ENCODE data around the gene MTCL3.

The MTCL3 gene

GRCh38 chr6:127554435-127555006, 35.4 kb upstream of the MTCL3 start:
- peak; percentile 53 for TF ChIP-seq CTCF (IDR thresholded peaks at IDR 0.05; ENCODE audit: control extremely low read depth, extremely low read depth, low read depth, missing control alignments)
- POLR2A ChIA-PET, result no interaction called here
- CTCF ChIA-PET, result interaction anchor here (0.8 to 1.0 kb wide), 2 partner anchors 15 to 86 kb away, joined by 3 read pairs; no protein-coding TSS in a partner anchor
- no peak for DNase-seq (ENCODE audit: extremely low spot score)

- DNase-seq (ENCODE audit: extremely low spot score), result no peak
- CTCF ChIA-PET, result no interaction called here
- POLR2A ChIA-PET, result no interaction called here
- TF ChIP-seq CTCF (IDR thresholded peaks at IDR 0.05; ENCODE audit: control extremely low read depth, extremely low read depth, low read depth, missing control alignments), result no peak
Observed at GRCh38 chr6:127550403-127550802, 31.3 kb upstream of the MTCL3 start.

GRCh38 chr6:127547904-127548649, 28.9 kb upstream of the MTCL3 start:
- ChIA-PET POLR2A (no interaction called here), CTCF (interaction anchor here (1.0 to 3.1 kb wide), 7 partner anchors 9 to 89 kb away, joined by 3 to 8 read pairs (median 5); partner anchors contain the start of gene KIAA0408)
- TF ChIP-seq CTCF (IDR thresholded peaks at IDR 0.05; ENCODE audit: control extremely low read depth, extremely low read depth, low read depth, missing control alignments), result no peak
- DNase-seq (ENCODE audit: extremely low spot score), result no peak

GRCh38 chr6:127547215-127547614, 28.1 kb upstream of the MTCL3 start:
- ChIA-PET POLR2A (no interaction called here), CTCF (interaction anchor here (2.6 to 3.1 kb wide), 2 partner anchors 31 to 88 kb away, joined by 6 to 8 read pairs; partner anchors contain the start of gene KIAA0408)
- DNase-seq (ENCODE audit: extremely low spot score), result no peak
- TF ChIP-seq CTCF (IDR thresholded peaks at IDR 0.05; ENCODE audit: control extremely low read depth, extremely low read depth, low read depth, missing control alignments), result no peak

GRCh38 chr6:127539272-127539671, 20.1 kb upstream of the MTCL3 start:
- DNase-seq (ENCODE audit: extremely low spot score), result peak; percentile 31
- peak; percentile 42 for TF ChIP-seq CTCF (IDR thresholded peaks at IDR 0.05; ENCODE audit: control extremely low read depth, extremely low read depth, low read depth, missing control alignments)
- POLR2A ChIA-PET, result no interaction called here
- CTCF ChIA-PET, result interaction anchor here (0.6 to 3.5 kb wide), 16 partner anchors 9 to 352 kb away, joined by 3 to 59 read pairs (median 4); partner anchors contain the start of genes KIAA0408 and MTCL3

- DNase-seq (ENCODE audit: extremely low spot score), result no peak
- no peak for TF ChIP-seq CTCF (IDR thresholded peaks at IDR 0.05; ENCODE audit: control extremely low read depth, extremely low read depth, low read depth, missing control alignments)
- ChIA-PET POLR2A (no interaction called here), CTCF (interaction anchor here (0.6 to 3.5 kb wide), 17 partner anchors 10 to 351 kb away, joined by 3 to 59 read pairs (median 4); partner anchors contain the start of genes KIAA0408 and MTCL3)
Observed at GRCh38 chr6:127538750-127539264, 19.7 kb upstream of the MTCL3 start.
